ENCODE results near the gene CAP2.

GRCh38 chr6:17583811-17584210, 190.4 kb downstream of the CAP2 start:
- TF ChIP-seq CTCF (IDR thresholded peaks at IDR 0.05), result no peak
- no peak for TF ChIP-seq POLR2A (IDR thresholded peaks at IDR 0.05)
